GM12878 (cell line): ENCODE measurements around the gene MBNL1. TPM values are rescaled to one million over a fixed set of nuclear protein-coding genes. Genes with fewer than 3 reads are reported as not detected.

Experiments
- ATAC-seq: fragments of 200-7000 bp; cut with Tn5 transposase; 3 replicates; pipeline ENCODE4 v1.9.1; 2020; ENCODE audit warnings: mild to moderate bottlenecking, moderate library complexity
- BruUV-seq: library from RNA; stranded (reverse); fragments of 400-500 nt; replicated peaks from 2 replicates; lab custom pipeline; 2021; lab: Mats Ljungman, UMichigan
- CTCF ChIA-PET: fragments of 300-600 bp; sonication (Branson Sonifier 250); formaldehyde crosslinking; extraction: SDS; loops from one replicate; lab custom pipeline; 2021; ENCODE audit warnings: inconsistent platforms; lab: Yijun Ruan, JAX
- POLR2A ChIA-PET: fragments of 350-600 bp; formaldehyde crosslinking; extraction: SDS; loops from one replicate; lab custom pipeline; 2021; ENCODE audit warnings: inconsistent platforms; lab: Charles Lee
- RAD21 ChIA-PET: fragments of 300-600 bp; sonication (Branson Sonifier 250); formaldehyde crosslinking; loops from one replicate; lab custom pipeline; 2023; ENCODE audit warnings: antibody characterized with exemption; ENCODE audit not compliant: unreplicated experiment; lab: Charles Lee
- SMC1A ChIA-PET: fragments of 300-600 bp; sonication (Branson Sonifier 250); formaldehyde crosslinking; loops from one replicate; lab custom pipeline; 2023; ENCODE audit not compliant: unreplicated experiment, uncharacterized antibody; lab: Charles Lee
- DNase-seq: peaks from one replicate; pipeline ENCODE4 v3.0.0-alpha.2; 2011; ENCODE audit warnings: low read depth, low spot score
- FAIRE-seq: peaks from 3 replicates; lab custom pipeline; 2011; peaks lifted over from hg19 to GRCh38; lab: Jason Lieb, UNC
- H2AFZ ChIP-seq: 2 replicates; pipeline ENCODE4 v1.6.0; 2011; ENCODE audit warnings: low read depth, low read length, control low read depth; ENCODE audit not compliant: control insufficient read depth
- H3K27ac ChIP-seq: 2 replicates; pipeline ENCODE4 v1.5.1; 2011; ENCODE audit warnings: control low read depth; ENCODE audit not compliant: control insufficient read depth, insufficient read depth
- H3K27me3 ChIP-seq, 2 experiments: replicated peaks in 1 of 2; 2 replicates each; pipeline versions ENCODE4 v1.6.0 to v1.6.1; 2011; ENCODE audit warnings: low read length in 1 of 2; ENCODE audit not compliant: control insufficient read depth in 2 of 2, insufficient read depth in 2 of 2
- H3K36me3 ChIP-seq, 2 experiments: 2 replicates each; pipeline ENCODE4 v1.5.1; 2011; ENCODE audit warnings: low read length in 1 of 2; ENCODE audit not compliant: control insufficient read depth in 2 of 2, insufficient read depth in 2 of 2
- H3K4me1 ChIP-seq: 2 replicates; pipeline ENCODE4 v1.6.1; 2011; ENCODE audit warnings: mild to moderate bottlenecking, low read length, moderate library complexity, mixed read lengths; ENCODE audit not compliant: control insufficient read depth, insufficient read depth
- H3K4me2 ChIP-seq: 2 replicates; pipeline ENCODE4 v1.6.0; 2011; ENCODE audit warnings: control low read depth; ENCODE audit not compliant: control insufficient read depth, insufficient read depth
- H3K4me3 ChIP-seq: fragments of 200-600 bp; sonication (generic); 2 replicates; pipeline ENCODE4 v1.5.1; 2016
- H3K79me2 ChIP-seq: 2 replicates; pipeline ENCODE4 v1.6.0; 2011; ENCODE audit warnings: low read length; ENCODE audit not compliant: control insufficient read depth, insufficient read depth
- H3K9ac ChIP-seq: 2 replicates; pipeline ENCODE4 v1.8.0; 2011; ENCODE audit warnings: low read length, control low read depth, mixed read lengths; ENCODE audit not compliant: control insufficient read depth, insufficient read depth
- H3K9me3 ChIP-seq: replicated peaks from 3 replicates; pipeline ENCODE4 v1.5.1; 2011; ENCODE audit warnings: mild to moderate bottlenecking, low read length; ENCODE audit not compliant: control insufficient read depth, insufficient read depth
- H4K20me1 ChIP-seq: 2 replicates; pipeline ENCODE4 v1.6.0; 2011; ENCODE audit not compliant: control insufficient read depth, insufficient read depth
- ATF2 ChIP-seq: IDR thresholded peaks from 2 replicates; pipeline ENCODE4 v1.6.1; 2012; ENCODE audit warnings: low read length, inconsistent platforms
- CBX3 ChIP-seq: fragments of 200-600 bp; sonication (generic); IDR thresholded peaks from 2 replicates; pipeline ENCODE4 v1.6.1; 2016; ENCODE audit warnings: low read depth, borderline replicate concordance
- GABPA ChIP-seq: IDR thresholded peaks from 2 replicates; pipeline ENCODE4 v1.6.1; 2014; ENCODE audit warnings: antibody characterized with exemption, low read depth, mild to moderate bottlenecking, inconsistent platforms
- MEF2B ChIP-seq: fragments of 450-650 bp; IDR thresholded peaks from 2 replicates; pipeline ENCODE4 v1.6.1; 2018; ENCODE audit warnings: mild to moderate bottlenecking, moderate library complexity; ENCODE audit not compliant: partially characterized antibody, poor library complexity, severe bottlenecking
- MYC ChIP-seq: IDR thresholded peaks from 2 replicates; pipeline ENCODE4 v1.6.1; 2011; ENCODE audit warnings: mild to moderate bottlenecking, low read length, moderate library complexity, inconsistent platforms; ENCODE audit not compliant: insufficient read depth, insufficient replicate concordance, insufficient read length, severe bottlenecking
- NRF1 ChIP-seq: conservative IDR thresholded peaks from 2 replicates; pipeline ENCODE4 v1.6.1; 2011; ENCODE audit warnings: mild to moderate bottlenecking, low read depth, low read length, improper control_type of control experiment
- RB1 ChIP-seq: fragments of 450-650 bp; formaldehyde crosslinking; IDR thresholded peaks from 2 replicates; pipeline ENCODE4 v1.6.1; 2017; ENCODE audit warnings: mild to moderate bottlenecking, borderline replicate concordance
- RBBP5 ChIP-seq: fragments of 200-600 bp; sonication (generic); conservative IDR thresholded peaks from 2 replicates; pipeline ENCODE4 v1.6.1; 2016
- RELA ChIP-seq: fragments of 450-650 bp; IDR thresholded peaks from 2 replicates; pipeline ENCODE4 v1.8.0; 2014; ENCODE audit warnings: borderline replicate concordance; ENCODE audit not compliant: partially characterized antibody
- REST ChIP-seq: IDR thresholded peaks from 2 replicates; pipeline ENCODE4 v1.6.1; 2012; ENCODE audit warnings: mild to moderate bottlenecking, low read depth, low read length
- SMAD5 ChIP-seq: IDR thresholded peaks from 2 replicates; pipeline ENCODE4 v1.6.1; 2016; ENCODE audit warnings: antibody characterized with exemption, low read depth
- SMC3 ChIP-seq: IDR thresholded peaks from 2 replicates; pipeline ENCODE4 v1.6.1; 2011; ENCODE audit warnings: low read length, improper control_type of control experiment, borderline replicate concordance
- SREBF1 ChIP-seq: IDR thresholded peaks from 2 replicates; pipeline ENCODE4 v1.6.1; 2012; ENCODE audit warnings: mild to moderate bottlenecking, low read length
- ZNF24 ChIP-seq: fragments of 450-650 bp; IDR thresholded peaks from 2 replicates; pipeline ENCODE4 v1.6.1; 2017; ENCODE audit warnings: antibody characterized with exemption, mild to moderate bottlenecking
- ZNF274 ChIP-seq: IDR thresholded peaks from one replicate; pipeline ENCODE4 v1.8.0; 2011; ENCODE audit not compliant: insufficient read length, insufficient read depth
- ZNF687 ChIP-seq: fragments of 450-650 bp; IDR thresholded peaks from 2 replicates; pipeline ENCODE4 v1.6.1; 2017; ENCODE audit warnings: mild to moderate bottlenecking, moderate library complexity
- WGBS: methylation state at CpG from one replicate; pipeline ENCODE4 v1.1.6; 2016; ENCODE audit warnings: low lambda C conversion rate; ENCODE audit not compliant: insufficient replicate concordance, insufficient coverage; ENCODE audit errors: missing lambda C conversion rate; 5-methylcytosine and 5-hydroxymethylcytosine counted together
- in situ Hi-C: fragments of 300-500 bp; cut with MboI; formaldehyde crosslinking; loops from 9 replicates; pipeline ENCODE4 v1.14.3; 2018; ENCODE audit warnings: mixed read lengths
- intact Hi-C: fragments of 100-400 bp; cut with micrococcal nuclease; formaldehyde crosslinking; loops from one replicate; pipeline ENCODE4 v1.14.2; 2022; ENCODE audit not compliant: unreplicated experiment
- polyA plus RNA-seq, 11 experiments: library from polyadenylated mRNA; depleted of rRNA in 4 of 11; unstranded in 6 of 11; stranded (reverse) in 5 of 11; fragments of >200 nt; fragmentation: Nextera tagmentation in 4 of 11; fragmentation: Illumina TruSeq in 1 of 11; extraction: Ambion mirVana in 4 of 11; extraction: Trizol in 1 of 11; gene quantifications; 1 replicate in 1 of 11; 2 replicates in 10 of 11; pipeline versions ENCODE4 v1.2.1 to v1.2.3, GENCODE V29; 2011 to 2016; ENCODE audit warnings: inconsistent platforms in 2 of 11, missing spikeins in 2 of 11, low read depth in 1 of 11
- total RNA-seq, 4 experiments: library from RNA; depleted of rRNA in 3 of 4; stranded (reverse); fragments of >200 nt in 3 of 4; fragmentation: Illumina TruSeq in 1 of 4; extraction: Trizol in 1 of 4; gene quantifications; 2 replicates each; pipeline versions ENCODE4 v1.2.1 to v1.2.3, GENCODE V29; 2013 to 2021

The MBNL1 gene
- total and polyA plus RNA-seq, 10 of the 15 experiments (the other 5 are each of a cell fraction or from before 2014, with no cell fraction given): 59.6 to 337 (median 143) TPM

- DNase-seq (no peak), ATAC-seq (peak; percentile 26; the same call in 2 of the 3 replicates), FAIRE-seq (no peak)
- POLR2A ChIA-PET: no interaction called here
- SMC1A ChIA-PET: interaction anchor here (2.9 to 3.5 kb wide), 3 partner anchors 11 to 33 kb away, joined by 11 to 25 read pairs (median 12); no protein-coding TSS in a partner anchor
- Histone ChIP-seq H2AFZ (no peak overlapping the region), H3K9ac (no peak overlapping the region), H3K27me3 (no peaks in the 10 kb centered on the region), H3K4me2 (no peak overlapping the region), H3K27ac (no peak overlapping the region), H3K4me3 (no peak overlapping the region), H3K4me1 (peaks cover 38% of the 10 kb centered on the region), H4K20me1 (no peaks in the 10 kb centered on the region), H3K79me2 (peaks cover 93% of the 10 kb centered on the region), H3K9me3 (peaks cover 8% of the 10 kb centered on the region; the same call in 2 of the 3 replicates), H3K36me3 (peaks cover 2 to 15% of the 10 kb centered on the region in 2 experiments)
- intact Hi-C loops: no loop called here
- 24% methylated on average over 2 of the region's 2 CpGs for WGBS
- CTCF ChIA-PET: interaction anchor here (0.8 kb wide), 1 partner anchor 9 kb away, joined by 3 read pairs; no protein-coding TSS in a partner anchor
- no TSS peak for BruUV-seq
- RAD21 ChIA-PET: interaction anchor here (2.5 to 2.6 kb wide), 2 partner anchors 47 to 56 kb away, joined by 11 read pairs; no protein-coding TSS in a partner anchor
- in situ Hi-C loops: no loop called here
- TF ChIP-seq RELA (no peak), SMAD5 (no peak), NRF1 (no peak), MYC (no peak), ATF2 (no peak), ZNF24 (no peak), GABPA (no peak), ZNF274 (no peak), MEF2B (no peak), SMC3 (no peak), RBBP5 (no peak), RB1 (no peak), ZNF687 (no peak), REST (no peak), SREBF1 (no peak), CBX3 (no peak)
These were observed 61.8 kb downstream of the MBNL1 start for GRCh38 chr3:152330559-152330958.
